ENCODE data around the gene MARCHF2. TPM values are rescaled to one million over a fixed set of nuclear protein-coding genes. Genes with fewer than 3 reads are reported as not detected.

Gene MARCHF2
- total and polyA plus RNA-seq, 9 of the 15 experiments (the other 6 are each of a cell fraction or from before 2014, with no cell fraction given) = 0.39 to 6.4 (median 2.2) TPM

DNA sequence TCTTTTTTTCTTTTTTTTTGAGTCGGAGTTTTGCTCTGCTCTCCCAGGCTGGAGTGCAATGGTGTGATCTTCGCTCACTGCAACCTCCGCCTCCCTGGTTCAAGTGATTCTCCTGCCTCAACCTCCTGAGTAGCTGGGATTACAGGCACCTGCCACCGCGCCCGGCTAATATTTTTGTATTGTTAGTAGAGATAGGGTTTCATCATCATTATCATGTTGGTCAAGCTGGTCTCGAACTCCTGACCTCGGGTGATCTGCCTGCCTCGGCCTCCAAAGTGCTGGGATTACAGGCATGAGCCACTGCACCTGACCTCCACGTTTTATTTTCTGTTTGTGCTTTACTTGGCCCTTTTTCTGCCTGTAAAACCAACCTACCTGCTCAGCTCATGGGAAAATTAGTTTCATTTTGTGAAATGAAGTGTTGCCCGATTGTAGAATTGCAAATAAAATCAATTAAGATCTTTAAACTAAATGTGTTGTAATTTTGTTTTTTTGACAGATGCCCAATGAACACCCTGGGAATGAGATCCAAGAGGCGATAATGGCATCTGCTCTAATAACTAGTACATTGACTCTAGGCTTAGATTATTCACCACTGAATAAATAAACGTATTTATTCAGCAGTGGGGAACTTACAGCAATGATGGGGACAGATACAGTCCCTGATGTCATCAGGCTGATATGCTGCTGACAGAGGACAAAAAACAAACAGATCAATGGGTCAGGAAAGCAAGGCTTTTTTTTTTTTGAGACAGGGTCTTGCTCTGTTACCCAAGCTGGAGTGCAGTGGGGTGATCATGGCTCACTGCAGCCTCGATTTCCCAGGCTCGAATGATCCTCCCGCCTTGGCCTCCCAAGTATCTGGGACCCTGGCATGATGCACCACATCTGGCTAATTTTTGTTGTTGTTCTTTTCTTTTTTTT, 25.2 kb upstream of the MARCHF2 start (continued):
- TF ChIP-seq ZNF57 (CRISPR knock-in tag; IDR thresholded peaks at IDR 0.05) = no peak
- no peak for TF ChIP-seq ZNF384 (IDR thresholded peaks at IDR 0.05; ENCODE audit: low read depth, low read length)
- no peak for TF ChIP-seq RFX5 (IDR thresholded peaks at IDR 0.05; ENCODE audit: low read depth, low read length)
- TF ChIP-seq, protein P1, sequence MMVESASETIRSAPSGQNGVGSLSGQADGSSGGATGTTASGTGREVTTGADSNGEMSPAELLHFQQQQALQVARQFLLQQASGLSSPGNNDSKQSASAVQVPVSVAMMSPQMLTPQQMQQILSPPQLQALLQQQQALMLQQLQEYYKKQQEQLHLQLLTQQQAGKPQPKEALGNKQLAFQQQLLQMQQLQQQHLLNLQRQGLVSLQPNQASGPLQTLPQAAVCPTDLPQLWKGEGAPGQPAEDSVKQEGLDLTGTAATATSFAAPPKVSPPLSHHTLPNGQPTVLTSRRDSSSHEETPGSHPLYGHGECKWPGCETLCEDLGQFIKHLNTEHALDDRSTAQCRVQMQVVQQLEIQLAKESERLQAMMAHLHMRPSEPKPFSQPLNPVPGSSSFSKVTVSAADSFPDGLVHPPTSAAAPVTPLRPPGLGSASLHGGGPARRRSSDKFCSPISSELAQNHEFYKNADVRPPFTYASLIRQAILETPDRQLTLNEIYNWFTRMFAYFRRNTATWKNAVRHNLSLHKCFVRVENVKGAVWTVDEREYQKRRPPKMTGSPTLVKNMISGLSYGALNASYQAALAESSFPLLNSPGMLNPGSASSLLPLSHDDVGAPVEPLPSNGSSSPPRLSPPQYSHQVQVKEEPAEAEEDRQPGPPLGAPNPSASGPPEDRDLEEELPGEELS (CRISPR knock-in tag; IDR thresholded peaks at IDR 0.05; ENCODE audit: borderline replicate concordance) = no peak
- TF ChIP-seq, protein P2, sequence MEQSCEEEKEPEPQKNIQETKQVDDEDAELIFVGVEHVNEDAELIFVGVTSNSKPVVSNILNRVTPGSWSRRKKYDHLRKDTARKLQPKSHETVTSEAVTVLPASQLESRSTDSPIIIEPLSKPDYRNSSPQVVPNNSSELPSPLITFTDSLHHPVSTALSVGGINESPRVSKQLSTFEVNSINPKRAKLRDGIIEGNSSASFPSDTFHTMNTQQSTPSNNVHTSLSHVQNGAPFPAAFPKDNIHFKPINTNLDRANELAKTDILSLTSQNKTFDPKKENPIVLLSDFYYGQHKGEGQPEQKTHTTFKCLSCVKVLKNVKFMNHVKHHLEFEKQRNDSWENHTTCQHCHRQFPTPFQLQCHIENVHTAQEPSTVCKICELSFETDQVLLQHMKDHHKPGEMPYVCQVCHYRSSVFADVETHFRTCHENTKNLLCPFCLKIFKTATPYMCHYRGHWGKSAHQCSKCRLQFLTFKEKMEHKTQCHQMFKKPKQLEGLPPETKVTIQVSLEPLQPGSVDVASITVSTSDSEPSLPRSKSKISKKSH (CRISPR knock-in tag; IDR thresholded peaks at IDR 0.05) = no peak
- peak; percentile 63; the same call in 1 of the 2 replicates for TF ChIP-seq ADNP (tag; IDR thresholded peaks at IDR 0.05)
- TF ChIP-seq ZC3H4 (CRISPR knock-in tag; IDR thresholded peaks at IDR 0.05; ENCODE audit: borderline replicate concordance) = no peak
- no peak for TF ChIP-seq SP2 (IDR thresholded peaks at IDR 0.05; ENCODE audit: extremely low read depth, low read depth, low read length, poor library complexity, severe bottlenecking)
- TF ChIP-seq, protein P3, sequence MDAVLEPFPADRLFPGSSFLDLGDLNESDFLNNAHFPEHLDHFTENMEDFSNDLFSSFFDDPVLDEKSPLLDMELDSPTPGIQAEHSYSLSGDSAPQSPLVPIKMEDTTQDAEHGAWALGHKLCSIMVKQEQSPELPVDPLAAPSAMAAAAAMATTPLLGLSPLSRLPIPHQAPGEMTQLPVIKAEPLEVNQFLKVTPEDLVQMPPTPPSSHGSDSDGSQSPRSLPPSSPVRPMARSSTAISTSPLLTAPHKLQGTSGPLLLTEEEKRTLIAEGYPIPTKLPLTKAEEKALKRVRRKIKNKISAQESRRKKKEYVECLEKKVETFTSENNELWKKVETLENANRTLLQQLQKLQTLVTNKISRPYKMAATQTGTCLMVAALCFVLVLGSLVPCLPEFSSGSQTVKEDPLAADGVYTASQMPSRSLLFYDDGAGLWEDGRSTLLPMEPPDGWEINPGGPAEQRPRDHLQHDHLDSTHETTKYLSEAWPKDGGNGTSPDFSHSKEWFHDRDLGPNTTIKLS (IDR thresholded peaks at IDR 0.05; ENCODE audit: borderline replicate concordance, low read depth) = no peak
- no peak for TF ChIP-seq MED1 (CRISPR knock-in tag; IDR thresholded peaks at IDR 0.05; ENCODE audit: borderline replicate concordance)
- TF ChIP-seq ZNF354B (CRISPR knock-in tag; IDR thresholded peaks at IDR 0.05) = no peak
- no peak for TF ChIP-seq ATF1 (CRISPR knock-in tag; IDR thresholded peaks at IDR 0.05)
- no peak for TF ChIP-seq ATF1 (tag; IDR thresholded peaks at IDR 0.05)
- no peak for TF ChIP-seq ETV6 (IDR thresholded peaks at IDR 0.05; ENCODE audit: borderline replicate concordance in 1 of 2, low read depth in 2 of 2, low read length in 1 of 2)
- TF ChIP-seq ETV6 (CRISPR knock-in tag; IDR thresholded peaks at IDR 0.05; ENCODE audit: borderline replicate concordance) = no peak
- TF ChIP-seq XRCC5 (IDR thresholded peaks at IDR 0.05; ENCODE audit: low read depth, low read length) = no peak
- no peak for TF ChIP-seq NUFIP1 (IDR thresholded peaks at IDR 0.05; ENCODE audit: partially characterized antibody)
- TF ChIP-seq POLR3G (IDR thresholded peaks at IDR 0.05; ENCODE audit: extremely low read depth, insufficient read length, insufficient replicate concordance) = no peak
- TF ChIP-seq CXXC5 (CRISPR knock-in tag; IDR thresholded peaks at IDR 0.05) = 0 out of 2 replicates have a peak, but pooled peaks have one; percentile 6
- TF ChIP-seq, protein P4, sequence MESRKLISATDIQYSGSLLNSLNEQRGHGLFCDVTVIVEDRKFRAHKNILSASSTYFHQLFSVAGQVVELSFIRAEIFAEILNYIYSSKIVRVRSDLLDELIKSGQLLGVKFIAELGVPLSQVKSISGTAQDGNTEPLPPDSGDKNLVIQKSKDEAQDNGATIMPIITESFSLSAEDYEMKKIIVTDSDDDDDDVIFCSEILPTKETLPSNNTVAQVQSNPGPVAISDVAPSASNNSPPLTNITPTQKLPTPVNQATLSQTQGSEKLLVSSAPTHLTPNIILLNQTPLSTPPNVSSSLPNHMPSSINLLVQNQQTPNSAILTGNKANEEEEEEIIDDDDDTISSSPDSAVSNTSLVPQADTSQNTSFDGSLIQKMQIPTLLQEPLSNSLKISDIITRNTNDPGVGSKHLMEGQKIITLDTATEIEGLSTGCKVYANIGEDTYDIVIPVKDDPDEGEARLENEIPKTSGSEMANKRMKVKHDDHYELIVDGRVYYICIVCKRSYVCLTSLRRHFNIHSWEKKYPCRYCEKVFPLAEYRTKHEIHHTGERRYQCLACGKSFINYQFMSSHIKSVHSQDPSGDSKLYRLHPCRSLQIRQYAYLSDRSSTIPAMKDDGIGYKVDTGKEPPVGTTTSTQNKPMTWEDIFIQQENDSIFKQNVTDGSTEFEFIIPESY (CRISPR knock-in tag; IDR thresholded peaks at IDR 0.05) = no peak
- 0 out of 2 replicates have a peak, but pooled peaks have one; percentile 26 for TF ChIP-seq SMARCA4 (IDR thresholded peaks at IDR 0.05)
- no peak for TF ChIP-seq ZNF41 (CRISPR knock-in tag; conservative IDR thresholded peaks at IDR 0.05)
